ENCODE measurements around the gene PRSS33.

PRSS33 gene

DNA sequence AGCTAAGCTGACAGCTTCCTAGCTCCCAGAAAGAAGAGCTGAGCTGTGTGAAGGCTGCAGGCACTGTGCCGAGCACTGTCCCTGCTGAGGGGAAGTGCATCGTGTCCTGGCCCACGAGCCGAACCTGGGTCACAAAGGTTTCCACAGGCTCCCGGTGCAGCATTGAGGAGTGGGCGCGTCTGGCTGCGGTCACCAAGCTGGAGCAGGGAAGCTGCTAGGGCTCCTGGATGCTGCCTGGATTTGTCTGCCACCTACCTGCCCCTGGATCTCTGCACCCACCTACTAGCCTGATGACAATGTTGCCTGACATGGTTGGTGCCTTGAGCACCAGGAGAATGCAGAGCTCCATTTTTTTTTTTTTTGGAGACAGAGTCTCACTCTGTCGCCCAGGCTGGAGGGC lies 41.4 kb downstream of the PRSS33 start:
- Histone ChIP-seq H3K9ac (ENCODE audit: low read length) (no peak overlapping the region), H3K36me3 (ENCODE audit: low read length) (no peaks in the 10 kb centered on the region), H2AFZ (ENCODE audit: low read depth, low read length, severe bottlenecking) (no peak overlapping the region), H3K4me2 (ENCODE audit: low read depth, low read length, poor library complexity, severe bottlenecking) (no peak overlapping the region), H3K27ac (ENCODE audit: low read depth, low read length) (no peak overlapping the region), H3K4me3 (ENCODE audit: insufficient read depth, low read length, poor library complexity, severe bottlenecking) (no peak overlapping the region), H3K79me2 (ENCODE audit: insufficient read depth, low read length) (no peaks in the 10 kb centered on the region), H3K9me3 (ENCODE audit: insufficient read depth, low read length) (no peaks in the 10 kb centered on the region), H3K9me2 (replicated peaks; ENCODE audit: insufficient read depth, low read length) (no peaks in the 10 kb centered on the region), H3F3A (ENCODE audit: insufficient read depth) (no peaks in the 10 kb centered on the region), H3K27me3 (ENCODE audit: low read length) (no peaks in the 10 kb centered on the region), H4K20me1 (ENCODE audit: low read depth, low read length) (no peaks in the 10 kb centered on the region)
- TF ChIP-seq, protein P1, sequence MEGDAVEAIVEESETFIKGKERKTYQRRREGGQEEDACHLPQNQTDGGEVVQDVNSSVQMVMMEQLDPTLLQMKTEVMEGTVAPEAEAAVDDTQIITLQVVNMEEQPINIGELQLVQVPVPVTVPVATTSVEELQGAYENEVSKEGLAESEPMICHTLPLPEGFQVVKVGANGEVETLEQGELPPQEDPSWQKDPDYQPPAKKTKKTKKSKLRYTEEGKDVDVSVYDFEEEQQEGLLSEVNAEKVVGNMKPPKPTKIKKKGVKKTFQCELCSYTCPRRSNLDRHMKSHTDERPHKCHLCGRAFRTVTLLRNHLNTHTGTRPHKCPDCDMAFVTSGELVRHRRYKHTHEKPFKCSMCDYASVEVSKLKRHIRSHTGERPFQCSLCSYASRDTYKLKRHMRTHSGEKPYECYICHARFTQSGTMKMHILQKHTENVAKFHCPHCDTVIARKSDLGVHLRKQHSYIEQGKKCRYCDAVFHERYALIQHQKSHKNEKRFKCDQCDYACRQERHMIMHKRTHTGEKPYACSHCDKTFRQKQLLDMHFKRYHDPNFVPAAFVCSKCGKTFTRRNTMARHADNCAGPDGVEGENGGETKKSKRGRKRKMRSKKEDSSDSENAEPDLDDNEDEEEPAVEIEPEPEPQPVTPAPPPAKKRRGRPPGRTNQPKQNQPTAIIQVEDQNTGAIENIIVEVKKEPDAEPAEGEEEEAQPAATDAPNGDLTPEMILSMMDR (IDR thresholded peaks at IDR 0.05; ENCODE audit: insufficient read depth, low read length, poor library complexity, severe bottlenecking): no peak
- TF ChIP-seq EZH2phosphoT487 (conservative IDR thresholded peaks at IDR 0.05; ENCODE audit: low read length): no peak

DNA sequence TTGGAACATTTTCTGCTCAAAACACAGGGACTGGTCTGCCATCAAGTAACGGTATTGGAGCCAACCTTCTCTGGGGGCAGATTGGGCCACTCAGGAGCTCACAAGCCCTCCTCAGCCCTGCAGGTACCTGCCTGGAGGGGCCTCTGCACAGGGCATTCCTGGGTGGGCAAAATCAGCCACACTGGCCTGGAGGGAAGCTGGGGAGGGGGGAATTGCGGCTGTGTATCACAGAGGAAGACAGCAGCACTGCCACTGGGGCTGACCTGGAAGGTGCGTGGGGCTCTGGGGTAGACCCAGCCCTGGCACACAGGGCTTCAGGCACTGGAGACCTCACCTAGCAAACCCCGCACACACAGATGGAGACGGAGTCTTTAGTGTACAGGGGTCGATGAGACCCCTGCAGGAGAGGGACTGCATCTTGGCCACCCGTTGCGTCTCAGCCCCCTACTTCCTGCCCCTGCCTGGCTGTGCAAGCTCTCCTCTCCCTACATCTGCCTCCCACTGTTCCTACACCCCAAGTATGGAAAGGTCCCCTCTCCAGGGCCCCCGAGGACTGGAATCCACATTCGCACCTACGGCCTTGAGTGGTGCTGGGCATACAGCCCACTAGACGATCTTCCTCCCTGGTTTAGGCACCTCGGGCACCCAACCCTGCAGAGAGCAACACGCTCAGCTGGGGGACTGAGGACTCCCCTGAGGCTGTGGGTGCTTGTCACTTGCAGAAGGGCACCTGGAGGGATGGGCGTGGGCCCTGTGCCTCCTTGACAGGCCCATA lies 42.1 kb downstream of the PRSS33 start:
- Histone ChIP-seq H4K20me1 (ENCODE audit: low read depth, low read length) (no peaks in the 10 kb centered on the region), H3K4me2 (ENCODE audit: low read depth, low read length, poor library complexity, severe bottlenecking) (no peak overlapping the region), H3K27me3 (ENCODE audit: low read length) (no peaks in the 10 kb centered on the region), H3K27ac (ENCODE audit: low read depth, low read length) (no peak overlapping the region), H3K36me3 (ENCODE audit: low read length) (no peaks in the 10 kb centered on the region), H3F3A (ENCODE audit: insufficient read depth) (no peaks in the 10 kb centered on the region), H3K9me2 (replicated peaks; ENCODE audit: insufficient read depth, low read length) (no peaks in the 10 kb centered on the region), H3K79me2 (ENCODE audit: insufficient read depth, low read length) (no peaks in the 10 kb centered on the region), H2AFZ (ENCODE audit: low read depth, low read length, severe bottlenecking) (no peak overlapping the region), H3K4me3 (ENCODE audit: insufficient read depth, low read length, poor library complexity, severe bottlenecking) (no peak overlapping the region), H3K9ac (ENCODE audit: low read length) (no peak overlapping the region), H3K9me3 (ENCODE audit: insufficient read depth, low read length) (no peaks in the 10 kb centered on the region)
- TF ChIP-seq, protein P1 (IDR thresholded peaks at IDR 0.05; ENCODE audit: insufficient read depth, low read length, poor library complexity, severe bottlenecking): no peak
- no peak for TF ChIP-seq EZH2phosphoT487 (conservative IDR thresholded peaks at IDR 0.05; ENCODE audit: low read length)

DNA sequence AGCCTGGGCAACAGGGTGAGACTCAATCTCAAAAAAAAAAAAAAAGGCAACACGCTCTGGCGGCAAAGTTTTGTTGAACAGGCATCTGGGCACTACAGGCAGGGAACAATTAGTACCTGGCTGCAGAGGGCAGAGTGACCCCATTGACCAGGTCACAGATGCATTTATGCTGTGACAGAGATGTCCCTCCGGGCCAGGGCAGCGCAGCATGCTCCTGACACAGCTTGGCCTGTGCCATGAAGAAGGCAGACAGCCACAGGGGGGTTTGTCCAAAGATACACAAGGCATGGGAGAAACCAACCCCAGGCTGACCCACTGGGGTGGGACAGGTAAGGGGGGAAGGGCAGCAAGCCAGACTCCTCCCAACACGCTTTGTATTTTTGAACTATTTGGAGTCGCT lies 42.6 kb downstream of the PRSS33 start:
- no peak overlapping the region for H3K4me2 ChIP-seq (ENCODE audit: low read depth, low read length, poor library complexity, severe bottlenecking)
- no peaks in the 10 kb centered on the region for H3F3A ChIP-seq (ENCODE audit: insufficient read depth)
- no peak overlapping the region for H2AFZ ChIP-seq (ENCODE audit: low read depth, low read length, severe bottlenecking)
- no peaks in the 10 kb centered on the region for H3K79me2 ChIP-seq (ENCODE audit: insufficient read depth, low read length)
- no peaks in the 10 kb centered on the region for H3K36me3 ChIP-seq (ENCODE audit: low read length)
- no peaks in the 10 kb centered on the region for H3K27me3 ChIP-seq (ENCODE audit: low read length)
- TF ChIP-seq, protein P1 (IDR thresholded peaks at IDR 0.05; ENCODE audit: insufficient read depth, low read length, poor library complexity, severe bottlenecking): no peak
- no peak for TF ChIP-seq EZH2phosphoT487 (conservative IDR thresholded peaks at IDR 0.05; ENCODE audit: low read length)
- H3K4me3 ChIP-seq (ENCODE audit: insufficient read depth, low read length, poor library complexity, severe bottlenecking): no peak overlapping the region
- H3K9ac ChIP-seq (ENCODE audit: low read length): no peak overlapping the region
- no peak overlapping the region for H3K27ac ChIP-seq (ENCODE audit: low read depth, low read length)
- H4K20me1 ChIP-seq (ENCODE audit: low read depth, low read length): no peaks in the 10 kb centered on the region
- no peaks in the 10 kb centered on the region for H3K9me2 ChIP-seq (replicated peaks; ENCODE audit: insufficient read depth, low read length)
- H3K9me3 ChIP-seq (ENCODE audit: insufficient read depth, low read length): no peaks in the 10 kb centered on the region

All from SU-DHL-6 (cell line).